Measurements from ENCODE around the gene TBC1D1.
A peak's percentile ranks its signal among the peaks of the same experiment; 100 is the strongest.

The TBC1D1 gene

DNA sequence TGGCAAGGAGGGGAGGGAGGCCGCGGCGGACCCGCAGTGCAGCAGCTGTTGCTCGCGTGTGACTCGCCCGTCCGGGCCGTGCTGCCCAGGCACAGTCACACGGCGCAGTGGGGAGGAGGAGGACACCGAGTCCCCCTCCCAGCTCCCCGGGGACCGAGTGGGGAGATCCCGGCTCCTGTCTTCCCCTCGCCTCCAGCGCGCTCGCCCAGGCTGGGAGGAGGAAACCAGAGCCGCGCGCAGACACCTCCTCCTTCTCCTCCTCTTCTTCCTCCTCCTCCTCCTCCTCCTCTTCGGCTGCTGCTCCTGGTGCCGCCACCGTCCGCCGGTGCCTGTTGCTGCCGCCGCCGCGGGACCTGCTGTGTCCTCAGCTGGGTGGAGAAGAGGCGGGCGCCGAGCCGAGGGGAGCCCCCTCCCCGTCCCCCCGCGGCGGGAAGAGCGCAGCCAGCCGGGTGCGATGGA is at the start of gene TBC1D1:
Gene TBC1D1 (plus strand): TSS at position 284 of the 459 bp plus-strand sequence. CDS start 11,012 bp downstream, outside the sequence.
- Histone ChIP-seq H3K4me3 (ENCODE audit: low read depth, low read length) (peak within 1 kb of the TSS; percentile 70), H3K9ac (ENCODE audit: low read depth, low read length) (peak within 1 kb of the TSS; percentile 32), H3K4me1 (ENCODE audit: control insufficient read depth, insufficient read depth, low read length) (no peaks in the 10 kb centered on the region), H3K36me3 (ENCODE audit: control insufficient read depth, insufficient read depth, low read length) (no peaks in the 10 kb centered on the region), H3K9me3 (ENCODE audit: control insufficient read depth, insufficient read depth, low read length) (no peaks in the 10 kb centered on the region), H3K27me3 (ENCODE audit: control insufficient read depth, insufficient read depth, low read length) (peaks cover 51% of the 10 kb centered on the region)

GRCh38 chr4:37844204-37844603 is 46.7 kb upstream of the TBC1D1 start:
- Histone ChIP-seq H3K27me3 (ENCODE audit: control insufficient read depth, insufficient read depth, low read length) (no peaks in the 10 kb centered on the region), H3K4me1 (ENCODE audit: control insufficient read depth, insufficient read depth, low read length) (no peaks in the 10 kb centered on the region), H3K36me3 (ENCODE audit: control insufficient read depth, insufficient read depth, low read length) (peaks cover 13% of the 10 kb centered on the region), H3K9me3 (ENCODE audit: control insufficient read depth, insufficient read depth, low read length) (no peaks in the 10 kb centered on the region), H3K9ac (ENCODE audit: low read depth, low read length) (no peak overlapping the region), H3K4me3 (ENCODE audit: low read depth, low read length) (no peak overlapping the region)

- Histone ChIP-seq H3K4me3 (ENCODE audit: low read depth, low read length) (no peak overlapping the region), H3K36me3 (ENCODE audit: control insufficient read depth, insufficient read depth, low read length) (peaks cover 13% of the 10 kb centered on the region), H3K9ac (ENCODE audit: low read depth, low read length) (no peak overlapping the region), H3K4me1 (ENCODE audit: control insufficient read depth, insufficient read depth, low read length) (no peaks in the 10 kb centered on the region), H3K27me3 (ENCODE audit: control insufficient read depth, insufficient read depth, low read length) (no peaks in the 10 kb centered on the region), H3K9me3 (ENCODE audit: control insufficient read depth, insufficient read depth, low read length) (no peaks in the 10 kb centered on the region)
These were observed 45.7 kb upstream of the TBC1D1 start for GRCh38 chr4:37845201-37845600.

GRCh38 chr4:37847311-37847884 is 43.5 kb upstream of the TBC1D1 start:
- no peak overlapping the region for H3K4me3 ChIP-seq (ENCODE audit: low read depth, low read length)
- no peaks in the 10 kb centered on the region for H3K9me3 ChIP-seq (ENCODE audit: control insufficient read depth, insufficient read depth, low read length)
- no peaks in the 10 kb centered on the region for H3K4me1 ChIP-seq (ENCODE audit: control insufficient read depth, insufficient read depth, low read length)
- no peaks in the 10 kb centered on the region for H3K27me3 ChIP-seq (ENCODE audit: control insufficient read depth, insufficient read depth, low read length)
- no peak overlapping the region for H3K9ac ChIP-seq (ENCODE audit: low read depth, low read length)
- no peaks in the 10 kb centered on the region for H3K36me3 ChIP-seq (ENCODE audit: control insufficient read depth, insufficient read depth, low read length)

DNA sequence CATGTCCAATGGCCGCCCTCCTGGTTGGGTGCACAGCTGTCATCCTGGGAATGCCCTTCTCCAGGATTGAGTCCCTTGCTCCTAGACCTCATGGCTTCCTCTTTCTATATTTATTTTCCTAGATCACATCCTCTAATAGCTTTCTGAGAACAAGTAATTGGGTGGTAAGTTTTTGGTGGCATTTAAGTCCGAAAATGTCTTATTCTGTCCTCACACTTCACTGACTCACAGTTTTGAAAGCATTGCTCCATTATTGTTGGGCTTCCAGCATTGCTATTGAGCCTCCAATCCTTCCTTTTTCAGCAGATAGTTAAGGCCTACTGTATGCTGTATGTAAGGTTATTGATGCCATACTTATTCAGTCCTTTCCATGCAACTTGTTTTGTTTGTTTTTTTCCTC is 38.5 kb upstream of the TBC1D1 start:
- Histone ChIP-seq H3K27me3 (ENCODE audit: control insufficient read depth, insufficient read depth, low read length) (no peaks in the 10 kb centered on the region), H3K9me3 (ENCODE audit: control insufficient read depth, insufficient read depth, low read length) (no peaks in the 10 kb centered on the region), H3K36me3 (ENCODE audit: control insufficient read depth, insufficient read depth, low read length) (no peaks in the 10 kb centered on the region), H3K4me1 (ENCODE audit: control insufficient read depth, insufficient read depth, low read length) (no peaks in the 10 kb centered on the region), H3K4me3 (ENCODE audit: low read depth, low read length) (no peak overlapping the region), H3K9ac (ENCODE audit: low read depth, low read length) (no peak overlapping the region)

- Histone ChIP-seq H3K27me3 (ENCODE audit: control insufficient read depth, insufficient read depth, low read length) (no peaks in the 10 kb centered on the region), H3K9me3 (ENCODE audit: control insufficient read depth, insufficient read depth, low read length) (no peaks in the 10 kb centered on the region), H3K36me3 (ENCODE audit: control insufficient read depth, insufficient read depth, low read length) (no peaks in the 10 kb centered on the region), H3K9ac (ENCODE audit: low read depth, low read length) (no peak overlapping the region), H3K4me3 (ENCODE audit: low read depth, low read length) (no peak overlapping the region), H3K4me1 (ENCODE audit: control insufficient read depth, insufficient read depth, low read length) (no peaks in the 10 kb centered on the region)
These were observed 32.8 kb upstream of the TBC1D1 start for GRCh38 chr4:37858112-37858511.

DNA sequence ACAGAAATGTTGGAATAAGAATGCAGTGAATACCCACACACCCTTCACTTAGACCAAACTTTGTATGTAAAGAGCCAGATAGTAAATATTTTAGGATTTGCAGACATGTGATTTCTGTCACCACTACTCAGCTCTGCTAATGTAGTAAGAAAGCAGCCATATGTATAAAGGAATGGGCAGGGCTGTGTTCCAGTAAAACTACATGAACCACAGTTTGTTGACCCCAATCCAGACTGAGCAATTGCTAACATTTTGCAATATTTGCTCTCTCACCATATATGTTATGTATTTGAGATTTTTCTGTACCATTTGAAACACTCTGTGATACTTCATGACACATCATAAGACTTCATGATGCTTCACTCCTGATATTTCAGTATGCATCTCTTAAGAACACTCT is 32.0 kb upstream of the TBC1D1 start:
- Histone ChIP-seq H3K4me1 (ENCODE audit: control insufficient read depth, insufficient read depth, low read length) (no peaks in the 10 kb centered on the region), H3K9ac (ENCODE audit: low read depth, low read length) (no peak overlapping the region), H3K36me3 (ENCODE audit: control insufficient read depth, insufficient read depth, low read length) (peaks cover 3% of the 10 kb centered on the region), H3K4me3 (ENCODE audit: low read depth, low read length) (no peak overlapping the region), H3K27me3 (ENCODE audit: control insufficient read depth, insufficient read depth, low read length) (no peaks in the 10 kb centered on the region), H3K9me3 (ENCODE audit: control insufficient read depth, insufficient read depth, low read length) (no peaks in the 10 kb centered on the region)

- no peak overlapping the region for H3K9ac ChIP-seq (ENCODE audit: low read depth, low read length)
- peaks cover 3% of the 10 kb centered on the region for H3K36me3 ChIP-seq (ENCODE audit: control insufficient read depth, insufficient read depth, low read length)
- H3K9me3 ChIP-seq (ENCODE audit: control insufficient read depth, insufficient read depth, low read length), result no peaks in the 10 kb centered on the region
- no peaks in the 10 kb centered on the region for H3K4me1 ChIP-seq (ENCODE audit: control insufficient read depth, insufficient read depth, low read length)
- no peaks in the 10 kb centered on the region for H3K27me3 ChIP-seq (ENCODE audit: control insufficient read depth, insufficient read depth, low read length)
- no peak overlapping the region for H3K4me3 ChIP-seq (ENCODE audit: low read depth, low read length)
These were observed 30.6 kb upstream of the TBC1D1 start for GRCh38 chr4:37860266-37860665.

DNA sequence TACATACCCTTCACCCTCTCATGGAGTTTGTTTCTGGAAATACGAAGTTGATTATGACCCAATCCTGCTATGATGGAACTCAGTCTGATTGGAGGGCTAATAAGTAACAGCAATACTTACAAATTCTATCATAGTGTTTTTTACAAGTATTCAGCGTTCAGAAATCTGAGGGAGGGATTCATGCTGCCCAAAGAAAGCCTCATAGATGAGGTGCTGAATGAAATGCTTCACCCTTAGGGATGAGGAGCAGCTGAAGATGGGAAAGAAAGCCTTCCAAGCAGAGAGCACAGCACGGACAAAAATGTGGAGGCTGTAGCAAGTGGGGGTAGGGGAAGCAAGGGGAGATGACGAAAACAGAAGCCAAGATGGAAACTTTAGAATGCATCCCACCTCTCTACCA is 27.9 kb upstream of the TBC1D1 start:
- no peak overlapping the region for H3K4me3 ChIP-seq (ENCODE audit: low read depth, low read length)
- H3K9me3 ChIP-seq (ENCODE audit: control insufficient read depth, insufficient read depth, low read length), result no peaks in the 10 kb centered on the region
- H3K4me1 ChIP-seq (ENCODE audit: control insufficient read depth, insufficient read depth, low read length), result no peaks in the 10 kb centered on the region
- no peak overlapping the region for H3K9ac ChIP-seq (ENCODE audit: low read depth, low read length)
- peaks cover 3% of the 10 kb centered on the region for H3K36me3 ChIP-seq (ENCODE audit: control insufficient read depth, insufficient read depth, low read length)
- H3K27me3 ChIP-seq (ENCODE audit: control insufficient read depth, insufficient read depth, low read length), result no peaks in the 10 kb centered on the region

DNA sequence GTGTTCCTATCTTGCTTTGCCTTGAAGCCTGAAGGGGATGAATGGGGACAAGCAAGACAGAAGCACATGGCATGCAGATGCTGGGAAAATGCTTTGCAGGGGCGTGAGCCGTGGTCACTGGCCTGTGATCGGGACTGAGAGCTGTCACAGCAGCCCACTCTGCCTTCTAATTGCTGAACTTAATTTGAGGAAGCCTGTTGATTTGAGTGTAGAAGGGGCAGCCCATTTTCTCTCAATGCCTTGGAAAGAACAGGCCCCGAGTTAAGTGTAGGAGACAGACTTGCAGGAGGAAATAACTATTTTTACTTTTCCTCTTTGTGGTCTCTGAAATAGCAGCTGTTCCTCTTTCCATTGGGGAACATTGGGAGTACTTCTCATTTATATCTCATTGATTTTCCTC is 26.1 kb upstream of the TBC1D1 start:
- Histone ChIP-seq H3K9ac (ENCODE audit: low read depth, low read length) (no peak overlapping the region), H3K9me3 (ENCODE audit: control insufficient read depth, insufficient read depth, low read length) (no peaks in the 10 kb centered on the region), H3K27me3 (ENCODE audit: control insufficient read depth, insufficient read depth, low read length) (no peaks in the 10 kb centered on the region), H3K4me3 (ENCODE audit: low read depth, low read length) (no peak overlapping the region), H3K36me3 (ENCODE audit: control insufficient read depth, insufficient read depth, low read length) (peaks cover 3% of the 10 kb centered on the region), H3K4me1 (ENCODE audit: control insufficient read depth, insufficient read depth, low read length) (no peaks in the 10 kb centered on the region)

DNA sequence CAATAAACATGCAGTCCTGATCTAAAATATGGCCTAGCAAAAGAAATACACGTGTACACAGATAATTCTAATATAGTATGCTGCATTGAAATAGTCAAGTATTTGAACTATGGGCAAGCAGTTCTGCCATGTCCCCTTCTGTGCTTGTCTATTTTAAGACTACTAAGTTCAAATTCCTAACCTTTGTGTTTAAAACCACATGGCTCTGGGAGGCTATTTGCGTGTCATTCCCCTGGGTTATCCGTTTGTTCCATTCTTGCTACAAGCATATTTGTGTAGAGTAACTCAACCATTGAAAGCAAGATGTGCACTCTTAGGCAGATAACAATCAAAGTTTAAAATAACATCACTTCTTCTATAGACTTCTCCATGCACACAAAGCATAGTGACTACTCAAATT is 25.4 kb upstream of the TBC1D1 start:
- no peaks in the 10 kb centered on the region for H3K9me3 ChIP-seq (ENCODE audit: control insufficient read depth, insufficient read depth, low read length)
- no peaks in the 10 kb centered on the region for H3K4me1 ChIP-seq (ENCODE audit: control insufficient read depth, insufficient read depth, low read length)
- H3K9ac ChIP-seq (ENCODE audit: low read depth, low read length), result no peak overlapping the region
- no peaks in the 10 kb centered on the region for H3K27me3 ChIP-seq (ENCODE audit: control insufficient read depth, insufficient read depth, low read length)
- peaks cover 3% of the 10 kb centered on the region for H3K36me3 ChIP-seq (ENCODE audit: control insufficient read depth, insufficient read depth, low read length)
- H3K4me3 ChIP-seq (ENCODE audit: low read depth, low read length), result no peak overlapping the region

DNA sequence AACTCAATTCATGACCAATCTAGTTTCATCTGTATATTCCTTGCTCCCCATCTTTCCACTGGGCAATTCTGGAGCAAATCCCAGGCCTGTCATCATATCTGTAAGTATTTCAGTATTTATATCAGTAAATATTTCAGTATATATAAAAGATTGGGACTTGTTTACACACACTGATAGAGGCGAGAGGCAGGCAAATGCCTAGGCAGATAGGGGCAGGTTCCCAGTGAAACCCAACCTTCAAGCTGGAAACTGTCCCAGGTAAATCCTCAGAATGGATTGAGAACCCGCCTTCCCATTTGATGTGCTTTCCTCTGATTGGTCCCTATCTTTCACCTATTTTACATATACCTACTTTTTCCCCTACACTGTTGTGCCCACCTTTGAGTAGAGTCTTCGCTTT is 23.8 kb upstream of the TBC1D1 start:
- no peaks in the 10 kb centered on the region for H3K9me3 ChIP-seq (ENCODE audit: control insufficient read depth, insufficient read depth, low read length)
- no peaks in the 10 kb centered on the region for H3K4me1 ChIP-seq (ENCODE audit: control insufficient read depth, insufficient read depth, low read length)
- H3K4me3 ChIP-seq (ENCODE audit: low read depth, low read length), result no peak overlapping the region
- no peaks in the 10 kb centered on the region for H3K27me3 ChIP-seq (ENCODE audit: control insufficient read depth, insufficient read depth, low read length)
- peaks cover 3% of the 10 kb centered on the region for H3K36me3 ChIP-seq (ENCODE audit: control insufficient read depth, insufficient read depth, low read length)
- no peak overlapping the region for H3K9ac ChIP-seq (ENCODE audit: low read depth, low read length)

Data from iPS-15b (cell line).